NCI-H1048 (cell line): Measurements from ENCODE around the gene KLRF1.

Experiments used
- DNase-seq: peaks from one replicate; lab custom pipeline; 2025; lab: John Stamatoyannopoulos, UW

KLRF1 gene

GRCh38 chr12:9809338-9809737 is 17.9 kb upstream of the KLRF1 start:
- no peak for DNase-seq

DNA sequence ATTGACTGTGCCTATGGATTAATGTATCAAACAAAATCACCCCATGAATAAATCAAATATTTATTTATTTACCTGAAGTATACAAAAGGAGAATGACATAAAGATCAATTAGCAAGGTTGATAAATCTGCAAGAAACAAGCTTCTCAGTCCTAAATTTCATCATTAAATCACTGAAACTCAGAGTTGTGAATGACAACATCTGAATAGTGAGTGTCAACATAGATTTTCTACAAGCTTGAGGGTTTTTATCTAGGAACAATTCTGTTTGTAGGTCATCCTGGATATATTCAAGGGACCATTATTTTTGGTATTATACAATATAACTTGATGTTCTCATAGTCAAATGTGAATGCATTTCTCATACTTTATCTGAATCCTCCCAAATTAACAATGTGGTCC is 17.4 kb upstream of the KLRF1 start:
- DNase-seq: no peak

DNA sequence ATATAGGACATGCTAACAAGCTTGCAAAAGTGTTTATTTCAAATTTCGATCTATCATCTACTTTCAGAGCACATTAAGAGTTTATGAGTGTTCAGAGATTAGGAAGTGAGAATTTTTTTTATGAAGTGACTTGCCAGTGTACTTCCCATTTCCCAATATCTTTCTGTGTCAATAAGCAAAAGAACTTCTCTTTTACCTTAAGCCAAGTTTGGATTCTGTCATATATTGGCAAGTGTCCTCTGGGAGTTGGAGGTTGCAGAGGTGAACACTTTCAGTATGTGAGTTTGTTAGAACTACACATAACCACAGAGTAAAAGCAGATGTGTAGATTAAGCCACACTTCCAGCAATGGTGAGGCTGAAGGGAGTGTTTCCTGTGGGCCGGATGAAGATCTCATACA is 16.6 kb upstream of the KLRF1 start:
- DNase-seq: no peak

GRCh38 chr12:9811621-9812020 is 15.7 kb upstream of the KLRF1 start:
- DNase-seq: no peak

GRCh38 chr12:9813821-9814798 is 13.2 kb upstream of the KLRF1 start:
- no peak for DNase-seq

GRCh38 chr12:9820281-9820930 is 6.9 kb upstream of the KLRF1 start:
- no peak for DNase-seq

- DNase-seq: no peak
Observed at GRCh38 chr12:9829483-9829882, 2.2 kb downstream of the KLRF1 start.

DNA sequence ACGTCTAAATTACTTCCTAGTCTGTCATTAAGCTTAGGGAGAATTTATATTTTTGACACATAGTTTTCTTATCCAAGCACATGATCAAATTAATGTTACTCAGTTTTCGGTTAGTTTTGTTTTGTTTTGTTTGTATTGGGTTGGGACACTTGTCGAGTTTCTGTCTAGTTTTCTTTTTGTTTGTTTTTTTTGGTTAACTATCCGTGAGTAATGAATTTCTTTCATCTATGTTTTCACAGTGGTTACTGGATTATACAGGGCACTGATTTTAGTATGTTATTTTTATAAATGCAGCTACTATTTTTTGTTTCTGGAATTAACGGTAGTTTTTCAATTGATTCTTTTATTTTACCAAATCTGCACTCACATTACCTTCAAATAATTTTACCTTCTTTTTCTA is 2.7 kb downstream of the KLRF1 start:
- DNase-seq: no peak

DNA sequence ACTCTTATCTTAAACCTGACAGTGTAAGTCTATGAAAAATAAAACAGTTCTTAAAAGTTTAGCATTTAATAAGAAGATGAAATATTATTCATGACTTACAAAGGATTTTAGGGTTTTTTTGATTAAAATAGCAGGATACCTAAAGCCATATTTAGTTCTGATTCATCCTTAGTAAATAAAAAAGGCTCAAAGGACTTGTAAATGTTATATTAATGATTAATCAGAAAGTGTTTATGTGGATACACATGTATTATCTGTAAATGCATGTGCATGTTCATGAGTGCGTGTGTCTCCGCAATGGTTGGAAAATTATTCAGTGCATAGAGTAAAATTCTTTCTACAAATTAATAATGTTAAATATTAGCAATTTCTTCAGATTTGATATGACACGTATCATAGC is 4.4 kb downstream of the KLRF1 start:
- DNase-seq: no peak

DNA sequence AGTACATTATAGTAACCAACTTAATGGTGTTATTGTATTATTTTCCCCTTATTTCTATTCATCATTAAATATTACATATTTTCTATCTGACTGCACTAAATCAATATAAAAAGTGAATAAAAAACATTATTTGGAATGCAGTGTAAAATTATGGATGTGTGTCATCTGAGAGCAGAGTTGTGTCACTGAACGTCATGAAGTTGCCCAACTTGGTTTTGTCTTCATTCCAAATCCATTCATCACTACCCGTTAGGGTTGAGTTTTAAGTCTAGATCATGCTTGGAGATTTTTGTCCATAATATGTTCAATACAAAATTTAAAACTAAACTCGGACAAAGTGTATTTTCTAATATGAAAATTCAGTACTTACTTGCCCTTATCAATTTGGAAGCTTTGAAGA is 16.1 kb downstream of the KLRF1 start:
- DNase-seq: no peak

DNA sequence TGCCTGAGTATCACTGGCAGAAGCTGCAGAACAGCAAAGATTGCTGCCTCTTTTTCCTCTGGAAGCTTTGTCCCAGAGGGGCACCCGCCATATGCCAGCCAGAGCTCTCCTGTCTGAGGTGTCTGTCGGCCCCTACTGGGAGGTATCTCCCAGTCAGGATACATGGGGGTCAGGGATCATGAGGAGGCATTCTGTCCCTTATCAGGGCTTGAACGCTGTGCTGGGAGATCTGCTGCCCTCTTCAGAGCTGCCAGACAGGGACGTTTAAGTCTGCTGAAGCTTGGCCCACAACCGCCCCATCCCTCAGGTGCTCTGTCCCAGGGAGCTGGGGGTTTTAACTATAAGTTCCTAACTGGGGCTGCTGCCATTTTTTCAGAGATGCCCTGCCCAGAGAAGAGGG is 21.6 kb downstream of the KLRF1 start:
- DNase-seq: no peak

DNA sequence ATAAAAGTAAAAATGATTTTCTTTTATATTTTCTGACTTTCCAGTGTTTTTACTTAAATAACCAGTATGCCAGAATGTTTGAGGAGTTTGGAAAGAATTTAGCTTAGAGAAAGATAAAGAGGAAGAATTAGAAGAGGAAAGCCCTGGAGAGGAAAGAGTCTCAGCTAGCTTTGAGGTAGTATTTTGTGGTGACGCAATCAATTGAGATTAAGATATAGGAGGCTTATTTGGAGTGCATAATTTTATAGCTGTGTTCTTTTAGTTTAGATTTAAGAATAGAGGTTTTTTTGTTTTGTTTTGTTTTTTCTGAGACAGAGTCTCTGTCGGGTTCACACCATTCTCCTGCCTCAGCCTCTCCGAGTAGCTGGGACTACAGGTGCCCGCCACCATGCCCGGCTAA is 23.8 kb downstream of the KLRF1 start:
- no peak for DNase-seq

- no peak for DNase-seq
Observed at GRCh38 chr12:9851927-9852326, 24.6 kb downstream of the KLRF1 start.

DNA sequence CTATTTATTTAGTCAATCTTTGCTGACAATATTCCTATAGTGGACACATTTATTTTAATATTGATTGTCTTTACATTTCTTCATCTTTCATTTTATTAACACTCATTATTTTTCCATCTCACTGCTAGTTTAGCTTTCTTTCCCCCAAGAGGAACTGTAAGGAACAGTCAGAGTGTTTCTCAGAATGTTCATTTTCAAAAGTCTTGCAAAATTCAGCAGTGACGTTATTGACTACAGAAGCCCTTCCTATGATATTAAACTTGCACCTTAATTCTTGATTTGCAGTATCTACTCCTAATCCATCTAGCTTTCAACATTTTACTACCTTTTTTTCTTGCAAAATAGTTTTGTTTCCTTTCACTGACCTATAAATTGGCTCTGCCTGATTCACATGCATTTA is 28.9 kb downstream of the KLRF1 start:
- DNase-seq: no peak

- DNase-seq: no peak
Observed at GRCh38 chr12:9856894-9857293, 29.6 kb downstream of the KLRF1 start.

DNA sequence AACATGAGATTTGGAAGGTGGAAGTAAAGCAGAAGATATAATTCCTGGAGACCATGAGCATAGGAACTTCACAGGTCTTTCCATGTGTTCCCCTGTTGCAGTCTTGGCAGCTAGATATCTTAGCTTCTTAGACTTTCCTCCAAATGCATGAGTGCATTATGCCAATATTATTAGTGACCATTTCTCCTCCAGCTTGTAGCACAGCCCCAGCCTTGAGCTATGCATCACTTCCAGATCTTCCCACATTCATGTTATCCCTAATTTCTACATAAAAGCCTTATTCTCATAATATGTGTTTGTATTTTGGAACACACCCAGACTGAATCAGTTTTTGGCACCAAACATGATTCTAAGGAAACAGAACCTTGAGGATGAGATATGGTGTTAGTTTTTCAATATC is 30.9 kb downstream of the KLRF1 start:
- no peak for DNase-seq

- DNase-seq: no peak
Observed at GRCh38 chr12:9864913-9865675, 37.8 kb downstream of the KLRF1 start.

- no peak for DNase-seq
Observed at GRCh38 chr12:9866860-9867269, 39.6 kb downstream of the KLRF1 start.

DNA sequence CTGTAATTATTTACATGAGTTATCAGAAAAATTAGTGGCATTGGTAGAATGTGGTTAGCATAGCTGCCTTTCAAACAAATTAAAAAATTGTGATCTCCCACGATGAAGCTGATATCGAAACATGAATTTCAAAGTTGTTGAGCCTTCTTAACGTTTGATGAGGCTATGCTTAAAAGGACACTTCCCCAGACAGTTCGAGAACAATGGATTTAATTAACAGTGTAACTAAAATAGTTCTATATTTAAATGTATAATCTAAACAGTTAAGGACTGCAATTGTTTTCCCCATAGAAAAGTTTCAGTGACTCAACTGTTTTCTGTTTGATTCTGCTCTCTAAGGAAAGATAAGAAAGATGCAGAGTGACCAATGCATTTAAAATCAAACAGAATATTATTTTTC is 40.2 kb downstream of the KLRF1 start:
- DNase-seq: no peak

- DNase-seq: no peak
Observed at GRCh38 chr12:9868311-9868801, 41.1 kb downstream of the KLRF1 start.

GRCh38 chr12:9868951-9869306 is 41.6 kb downstream of the KLRF1 start:
- no peak for DNase-seq

DNA sequence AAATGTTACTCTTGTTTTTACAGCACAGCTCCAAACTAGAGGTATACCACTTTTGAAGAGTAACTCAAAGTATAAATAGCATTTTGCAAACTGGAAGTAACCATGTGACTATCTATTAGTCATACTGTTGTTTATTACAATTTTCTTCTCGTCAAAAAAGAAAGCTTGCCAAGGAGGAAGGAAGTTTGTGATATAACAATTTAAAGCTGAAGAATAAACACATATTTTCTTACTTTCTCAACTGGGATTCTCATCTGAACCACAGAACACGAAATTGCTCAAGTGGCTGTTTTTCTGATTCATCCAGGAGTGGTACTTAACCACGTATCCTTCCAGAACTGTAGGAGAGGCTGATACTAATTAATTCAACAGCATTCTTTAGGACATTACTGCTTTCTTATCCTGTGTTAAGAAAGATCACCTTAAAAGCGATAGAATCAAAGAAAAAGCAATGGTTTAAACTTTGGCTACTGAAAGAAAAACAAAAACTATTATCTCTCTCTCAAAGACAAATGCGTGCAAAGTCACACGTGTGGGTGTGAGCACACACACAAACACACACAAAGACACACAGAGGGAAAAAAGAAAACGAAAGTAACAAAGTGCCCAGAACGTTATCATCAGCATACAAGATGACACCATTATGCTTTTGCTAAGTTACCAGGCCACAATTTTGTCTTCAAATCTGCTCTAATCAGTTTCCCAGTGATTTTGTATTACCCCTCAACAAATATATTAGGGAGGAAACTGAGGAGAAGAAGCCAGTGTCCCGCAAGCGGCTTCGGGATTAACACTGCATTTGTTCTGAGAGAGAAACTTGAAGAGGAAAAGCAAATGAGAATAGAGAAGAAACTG is 42.3 kb downstream of the KLRF1 start, which contains the start of gene CLEC2B:
TSS of gene CLEC2B (minus strand) at position 48 of the 855 bp plus-strand sequence.
- DNase-seq: no peak
